PFSK-1 (cell line): ENCODE measurements around the gene CDC42BPB.

Experiments
- POLR2AphosphoS5 ChIP-seq: IDR thresholded peaks from 2 replicates; pipeline ENCODE4 v1.6.1; 2012; ENCODE audit warnings: low read depth, mild to moderate bottlenecking, control low read depth, low read length, moderate library complexity
- TAF1 ChIP-seq: IDR thresholded peaks from 2 replicates; pipeline ENCODE4 v1.6.1; 2012; ENCODE audit warnings: low read length, control low read depth, borderline replicate concordance; ENCODE audit not compliant: insufficient read depth

DNA sequence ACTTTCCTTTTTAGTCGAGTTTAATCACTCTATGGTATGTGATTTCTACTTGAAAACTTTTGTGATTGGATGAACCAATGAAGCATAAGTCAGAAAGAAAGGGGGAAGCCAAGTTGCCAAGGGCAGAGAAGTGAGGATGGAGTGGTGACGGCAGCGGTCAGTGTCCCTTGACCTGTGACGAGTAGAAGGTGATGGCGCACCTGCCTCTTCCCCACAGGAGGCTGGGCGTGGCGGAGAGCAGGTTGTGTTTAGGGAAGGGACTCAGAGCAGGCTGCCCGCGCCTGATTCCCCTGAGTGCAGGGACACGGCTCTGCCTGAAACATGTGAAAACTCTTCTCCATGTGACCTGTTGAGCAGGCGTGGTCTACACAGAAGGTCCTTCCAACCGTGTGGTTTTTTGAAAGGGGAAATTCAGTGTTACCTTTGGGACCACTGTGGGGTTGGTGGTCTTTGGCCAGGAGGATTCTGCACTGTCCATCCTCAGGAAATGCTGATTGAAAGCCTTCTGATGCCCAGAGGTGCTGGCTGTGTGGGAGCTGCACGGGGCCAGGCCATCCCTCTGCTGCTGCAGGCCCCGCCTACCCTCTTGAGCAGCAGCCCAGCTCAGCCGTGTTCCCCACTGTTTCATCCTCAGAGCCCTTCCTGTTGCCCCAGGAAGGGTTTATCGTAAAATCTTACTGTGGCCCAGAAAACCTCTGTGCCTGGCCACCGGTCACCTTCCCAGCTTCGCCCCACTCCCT, 158.4 kb downstream of the CDC42BPB start:
- TF ChIP-seq POLR2AphosphoS5, result no peak
- no peak for TF ChIP-seq TAF1
